ENCODE data around the gene EVL.
A peak's percentile ranks its signal among the peaks of the same experiment; 100 is the strongest.

The EVL gene

DNA sequence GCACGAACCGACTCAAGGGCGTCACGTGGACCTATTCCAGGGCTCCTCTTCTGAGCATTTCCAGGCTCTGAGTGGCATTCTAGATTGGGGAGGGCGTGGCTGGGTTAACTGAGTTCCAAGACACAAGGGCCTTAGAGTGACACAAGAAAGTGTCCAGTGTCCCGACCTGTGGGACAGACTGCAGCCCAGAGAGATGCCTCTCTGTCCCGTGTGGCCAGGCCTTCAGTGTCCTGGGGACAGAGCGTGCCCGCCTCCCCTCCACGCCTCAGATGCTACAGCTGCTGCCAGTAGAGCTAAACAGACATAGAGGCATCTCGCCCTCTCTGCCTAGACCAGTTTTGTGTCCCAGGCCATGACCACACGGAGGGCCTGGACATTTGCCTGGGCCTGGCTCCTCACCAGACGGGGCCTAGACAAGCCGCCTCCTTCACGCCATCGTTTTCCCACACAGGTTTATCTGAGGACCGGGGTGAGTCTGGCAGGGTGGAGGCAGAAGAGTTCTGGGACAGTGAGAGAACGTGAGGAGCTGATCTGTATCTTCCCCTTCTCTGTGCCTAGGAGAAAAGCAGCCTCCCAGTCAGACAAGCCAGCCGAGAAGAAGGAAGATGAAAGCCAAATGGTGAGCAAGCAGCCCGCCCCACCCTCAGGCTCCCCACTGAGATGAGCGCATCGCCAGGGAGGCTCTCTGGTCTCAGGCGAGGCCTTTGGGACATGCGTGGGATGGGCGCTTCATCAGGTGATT lies 67.1 kb downstream of the EVL start:
- 88 to 89% methylated on average over 21 to 23 of the region's 25 CpGs for WGBS, 2 experiments (ENCODE audit: insufficient coverage in 2 of 2)
- Histone ChIP-seq H3K4me1 (ENCODE audit: control insufficient read depth, insufficient read depth, low read length, poor library complexity, severe bottlenecking) (no peaks in the 10 kb centered on the region), H3K36me3 (ENCODE audit: control insufficient read depth, insufficient read depth, low read length) (peaks cover 44% of the 10 kb centered on the region), H3K9me3 (ENCODE audit: control insufficient read depth, low read length) (no peaks in the 10 kb centered on the region), H3K4me3 (ENCODE audit: extremely low read depth, insufficient read depth, low read length, poor library complexity, severe bottlenecking) (no peak overlapping the region), H3K27ac (ENCODE audit: low read depth, low read length, severe bottlenecking) (no peak overlapping the region)

DNA sequence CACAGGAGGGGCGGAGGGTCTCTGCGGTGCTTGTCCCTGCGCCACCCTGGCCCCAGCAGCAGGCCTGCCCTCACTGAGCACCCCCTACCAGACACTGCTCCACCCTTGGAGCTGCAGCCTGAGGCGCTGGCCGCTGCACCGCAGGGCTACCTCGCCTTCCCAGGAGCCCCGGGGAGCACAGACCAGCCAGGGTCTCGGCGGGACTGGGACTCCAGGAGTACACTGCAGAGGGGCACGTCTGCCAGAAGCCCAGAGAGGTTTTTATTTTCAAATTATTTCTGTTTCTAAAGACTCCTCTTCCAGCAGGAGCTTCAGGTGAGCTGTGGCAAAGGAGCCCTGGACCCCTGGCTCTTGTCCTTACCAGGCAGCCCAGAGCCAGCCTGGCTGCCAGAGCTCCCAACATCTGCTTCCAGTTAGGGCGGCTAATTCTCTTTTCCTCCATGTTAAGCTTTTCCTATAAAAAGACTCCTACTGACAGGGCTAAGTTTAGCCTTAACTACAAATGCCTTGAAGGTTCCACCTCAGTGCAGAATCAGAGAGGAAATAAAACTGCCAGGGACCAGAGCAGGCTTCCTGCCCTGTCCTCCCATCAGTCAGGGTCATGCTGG lies 67.8 kb downstream of the EVL start:
- peaks cover 41% of the 10 kb centered on the region for H3K36me3 ChIP-seq (ENCODE audit: control insufficient read depth, insufficient read depth, low read length)
- no peak overlapping the region for H3K4me3 ChIP-seq (ENCODE audit: extremely low read depth, insufficient read depth, low read length, poor library complexity, severe bottlenecking)
- H3K9me3 ChIP-seq (ENCODE audit: control insufficient read depth, low read length): no peaks in the 10 kb centered on the region
- 94% methylated on average over 9 to 12 of the region's 12 CpGs for WGBS, 2 experiments (ENCODE audit: insufficient coverage in 2 of 2)
- no peak overlapping the region for H3K27ac ChIP-seq (ENCODE audit: low read depth, low read length, severe bottlenecking)
- no peaks in the 10 kb centered on the region for H3K4me1 ChIP-seq (ENCODE audit: control insufficient read depth, insufficient read depth, low read length, poor library complexity, severe bottlenecking)

DNA sequence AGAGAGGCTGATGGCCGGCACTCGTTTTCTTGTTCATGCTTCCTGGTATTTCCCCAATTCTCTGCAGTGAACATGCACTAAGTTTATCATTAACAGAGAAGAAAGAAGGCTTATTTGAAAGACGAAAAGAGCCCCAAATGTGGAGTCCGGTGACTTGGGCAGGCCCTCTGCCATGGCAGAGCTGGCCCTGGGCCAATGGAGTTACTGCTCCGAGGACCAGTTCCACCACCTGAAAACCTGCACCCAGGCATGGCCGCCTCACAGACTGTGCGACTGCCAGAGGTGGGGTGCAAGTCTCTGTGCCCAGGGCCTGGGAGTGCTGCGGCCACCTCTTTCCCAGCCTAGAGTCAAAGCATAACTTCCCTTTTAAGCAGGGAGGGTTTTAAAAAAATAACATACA lies 69.4 kb downstream of the EVL start:
- no peak overlapping the region for H3K4me3 ChIP-seq (ENCODE audit: extremely low read depth, insufficient read depth, low read length, poor library complexity, severe bottlenecking)
- 92 to 98% methylated on average over 5 of the region's 8 CpGs for WGBS, 2 experiments (ENCODE audit: insufficient coverage in 2 of 2)
- H3K36me3 ChIP-seq (ENCODE audit: control insufficient read depth, insufficient read depth, low read length): peaks cover 34% of the 10 kb centered on the region
- no peak overlapping the region for H3K27ac ChIP-seq (ENCODE audit: low read depth, low read length, severe bottlenecking)
- H3K9me3 ChIP-seq (ENCODE audit: control insufficient read depth, low read length): no peaks in the 10 kb centered on the region
- H3K4me1 ChIP-seq (ENCODE audit: control insufficient read depth, insufficient read depth, low read length, poor library complexity, severe bottlenecking): no peaks in the 10 kb centered on the region

DNA sequence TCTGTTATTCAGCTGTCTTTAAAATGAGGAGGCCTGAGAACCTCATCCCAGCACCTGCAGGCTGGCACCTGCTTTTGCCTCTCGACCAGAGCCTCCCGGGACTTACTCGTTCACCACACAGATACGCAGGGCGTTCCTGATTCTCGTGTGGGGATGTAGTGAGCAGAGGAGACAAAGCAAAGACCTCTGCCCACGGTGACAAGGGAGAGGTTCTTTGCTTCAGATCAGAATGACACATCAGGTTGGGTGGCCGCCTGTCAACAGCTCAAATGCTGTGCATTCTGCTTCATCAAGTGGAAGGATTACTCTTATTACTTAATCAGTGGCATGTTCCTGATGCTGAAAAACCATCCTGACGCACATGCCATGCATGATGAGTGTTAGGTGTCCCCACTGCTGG lies 69.9 kb downstream of the EVL start:
- 94 to 98% methylated on average over 8 to 9 of the region's 9 CpGs for WGBS, 2 experiments (ENCODE audit: insufficient coverage in 2 of 2)
- Histone ChIP-seq H3K9me3 (ENCODE audit: control insufficient read depth, low read length) (no peaks in the 10 kb centered on the region), H3K27ac (ENCODE audit: low read depth, low read length, severe bottlenecking) (no peak overlapping the region), H3K4me3 (ENCODE audit: extremely low read depth, insufficient read depth, low read length, poor library complexity, severe bottlenecking) (no peak overlapping the region), H3K4me1 (ENCODE audit: control insufficient read depth, insufficient read depth, low read length, poor library complexity, severe bottlenecking) (no peaks in the 10 kb centered on the region), H3K36me3 (ENCODE audit: control insufficient read depth, insufficient read depth, low read length) (peaks cover 30% of the 10 kb centered on the region)

DNA sequence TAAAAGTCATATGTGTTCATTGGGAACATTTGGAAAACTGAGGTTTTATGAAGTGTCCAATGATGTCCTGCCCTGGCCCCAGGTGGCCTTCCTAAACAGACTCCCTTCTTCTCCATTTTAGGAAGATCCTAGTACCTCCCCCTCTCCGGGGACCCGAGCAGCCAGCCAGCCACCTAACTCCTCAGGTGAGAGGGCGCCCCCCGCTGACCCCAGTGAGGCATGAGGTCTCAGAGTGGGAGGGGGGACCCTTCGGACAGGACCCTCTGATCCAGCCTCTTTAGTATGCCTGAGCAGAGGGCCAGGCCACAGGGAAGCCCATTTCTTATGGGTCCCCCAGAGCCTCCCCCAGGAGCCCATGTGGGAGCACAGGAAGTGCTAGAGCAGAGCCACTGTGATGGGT lies 70.6 kb downstream of the EVL start:
- Histone ChIP-seq H3K4me1 (ENCODE audit: control insufficient read depth, insufficient read depth, low read length, poor library complexity, severe bottlenecking) (no peaks in the 10 kb centered on the region), H3K9me3 (ENCODE audit: control insufficient read depth, low read length) (no peaks in the 10 kb centered on the region), H3K36me3 (ENCODE audit: control insufficient read depth, insufficient read depth, low read length) (peaks cover 30% of the 10 kb centered on the region), H3K4me3 (ENCODE audit: extremely low read depth, insufficient read depth, low read length, poor library complexity, severe bottlenecking) (no peak overlapping the region), H3K27ac (ENCODE audit: low read depth, low read length, severe bottlenecking) (no peak overlapping the region)
- WGBS, 2 experiments (ENCODE audit: insufficient coverage in 2 of 2): 86 to 100% methylated on average over 1 to 4 of the region's 5 CpGs

DNA sequence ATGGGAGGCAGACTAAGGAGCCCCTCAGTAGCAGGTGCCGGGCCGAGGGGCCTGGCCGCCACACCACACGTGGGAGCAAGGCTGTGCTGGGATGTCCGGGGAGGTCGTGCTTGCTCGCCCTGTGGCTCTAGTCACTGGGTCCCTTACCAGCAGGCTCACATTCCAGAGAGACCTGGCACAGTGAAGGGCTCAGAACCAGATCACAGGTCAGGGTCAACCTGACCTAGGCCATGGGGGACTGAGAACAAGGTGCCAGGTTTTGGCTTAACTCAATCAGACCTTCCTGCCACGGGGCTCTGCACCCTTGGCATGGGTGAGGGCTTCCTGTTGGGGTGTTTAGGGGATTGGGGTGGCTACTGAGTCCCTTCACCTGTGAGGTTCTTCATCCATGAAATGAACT lies 72.0 kb downstream of the EVL start:
- no peak overlapping the region for H3K27ac ChIP-seq (ENCODE audit: low read depth, low read length, severe bottlenecking)
- no peaks in the 10 kb centered on the region for H3K4me1 ChIP-seq (ENCODE audit: control insufficient read depth, insufficient read depth, low read length, poor library complexity, severe bottlenecking)
- no peak overlapping the region for H3K4me3 ChIP-seq (ENCODE audit: extremely low read depth, insufficient read depth, low read length, poor library complexity, severe bottlenecking)
- peaks cover 20% of the 10 kb centered on the region for H3K36me3 ChIP-seq (ENCODE audit: control insufficient read depth, insufficient read depth, low read length)
- no peaks in the 10 kb centered on the region for H3K9me3 ChIP-seq (ENCODE audit: control insufficient read depth, low read length)
- WGBS, 2 experiments (ENCODE audit: insufficient coverage in 2 of 2): 88 to 96% methylated on average over 7 to 8 of the region's 8 CpGs

DNA sequence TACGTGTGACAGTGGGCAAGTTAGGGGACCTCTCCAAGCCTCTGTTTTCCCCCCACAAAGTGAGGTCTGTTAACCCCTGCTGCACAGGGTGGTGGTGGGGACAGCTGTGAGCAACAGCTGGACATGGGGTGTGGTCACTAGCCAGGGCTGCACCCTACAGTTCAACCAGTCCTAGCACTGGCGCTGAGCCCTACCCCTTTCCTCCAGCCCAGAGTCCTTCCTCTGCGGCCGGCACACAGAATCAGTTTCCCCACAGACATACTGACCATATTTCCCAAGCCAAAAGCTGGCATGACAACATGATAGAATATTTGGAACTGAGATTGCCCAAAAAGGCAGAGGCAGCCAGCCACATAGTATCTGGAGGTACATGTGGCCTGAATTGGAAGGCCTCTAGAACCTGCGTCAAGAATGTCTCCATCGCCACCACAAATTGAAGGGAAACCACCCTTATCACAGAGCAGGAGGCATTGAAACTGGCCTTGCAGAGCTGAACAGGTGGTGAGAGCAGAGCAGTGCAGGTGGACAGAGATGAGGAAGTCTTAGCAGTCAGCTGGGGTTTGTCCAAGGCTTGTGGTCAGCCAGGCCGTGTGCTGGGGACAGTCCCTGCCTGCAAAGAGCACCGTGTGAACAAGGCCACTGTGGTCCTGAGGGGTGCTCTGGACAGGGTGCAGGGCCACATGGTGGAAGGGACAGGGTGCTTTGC lies 73.0 kb downstream of the EVL start:
- no peaks in the 10 kb centered on the region for H3K4me1 ChIP-seq (ENCODE audit: control insufficient read depth, insufficient read depth, low read length, poor library complexity, severe bottlenecking)
- H3K27ac ChIP-seq (ENCODE audit: low read depth, low read length, severe bottlenecking): no peak overlapping the region
- H3K4me3 ChIP-seq (ENCODE audit: extremely low read depth, insufficient read depth, low read length, poor library complexity, severe bottlenecking): no peak overlapping the region
- H3K36me3 ChIP-seq (ENCODE audit: control insufficient read depth, insufficient read depth, low read length): peaks cover 13% of the 10 kb centered on the region
- 90% methylated on average over 4 to 6 of the region's 8 CpGs for WGBS, 2 experiments (ENCODE audit: insufficient coverage in 2 of 2)
- no peaks in the 10 kb centered on the region for H3K9me3 ChIP-seq (ENCODE audit: control insufficient read depth, low read length)

DNA sequence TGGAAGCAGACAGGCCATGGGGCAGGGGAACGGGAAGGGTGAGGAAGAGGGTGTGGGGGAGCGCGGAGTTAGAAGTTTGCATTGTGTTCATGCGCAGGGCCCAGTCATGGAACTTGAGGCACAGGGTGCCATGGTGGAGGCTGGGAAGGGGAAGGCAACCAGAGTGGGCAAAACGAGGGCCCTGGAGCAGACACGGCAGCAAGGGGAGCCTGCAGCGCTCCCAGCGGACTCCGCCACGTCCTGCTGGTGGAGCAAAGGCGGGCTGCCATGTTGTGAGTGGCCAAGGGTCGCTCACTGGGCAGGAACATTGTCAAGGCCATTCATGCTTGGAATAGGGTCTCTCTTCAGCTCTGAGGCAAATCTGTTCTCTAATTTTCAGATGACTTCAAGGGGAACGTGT lies 73.7 kb downstream of the EVL start:
- H3K4me1 ChIP-seq (ENCODE audit: control insufficient read depth, insufficient read depth, low read length, poor library complexity, severe bottlenecking): no peaks in the 10 kb centered on the region
- peaks cover 11% of the 10 kb centered on the region for H3K36me3 ChIP-seq (ENCODE audit: control insufficient read depth, insufficient read depth, low read length)
- H3K27ac ChIP-seq (ENCODE audit: low read depth, low read length, severe bottlenecking): no peak overlapping the region
- no peaks in the 10 kb centered on the region for H3K9me3 ChIP-seq (ENCODE audit: control insufficient read depth, low read length)
- 95 to 97% methylated on average over 13 of the region's 13 CpGs for WGBS, 2 experiments (ENCODE audit: insufficient coverage in 2 of 2)
- no peak overlapping the region for H3K4me3 ChIP-seq (ENCODE audit: extremely low read depth, insufficient read depth, low read length, poor library complexity, severe bottlenecking)

DNA sequence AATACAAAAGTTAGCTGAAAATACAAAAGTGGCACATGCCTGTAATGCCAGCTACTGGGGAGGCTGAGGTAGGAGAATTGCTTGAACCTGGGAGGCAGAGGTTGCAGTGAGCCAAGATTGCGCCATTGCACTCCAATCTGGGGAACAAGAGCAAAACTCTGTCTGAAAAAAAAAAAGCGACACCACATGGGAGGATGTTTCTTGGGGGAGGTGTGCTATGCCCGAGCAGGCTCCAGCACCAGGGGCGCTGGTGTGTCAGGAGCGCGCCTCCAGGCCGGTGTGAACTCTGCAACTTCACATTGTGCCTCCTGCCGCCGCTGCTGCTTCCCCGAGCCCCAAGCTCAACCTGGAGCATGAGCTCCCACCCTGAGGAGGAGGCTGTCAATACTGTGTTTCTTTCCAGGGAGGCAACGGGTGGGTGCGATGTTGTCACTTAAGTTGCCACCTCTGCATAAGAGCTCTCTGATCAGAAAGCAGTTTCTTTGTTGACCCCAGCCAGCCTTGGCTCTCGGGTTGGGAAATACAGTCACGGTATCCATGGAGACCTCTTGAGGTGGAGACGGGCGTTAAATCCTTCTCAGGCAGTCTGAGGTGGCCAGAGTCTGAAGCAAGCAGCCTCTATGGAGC lies 75.3 kb downstream of the EVL start:
- H3K36me3 ChIP-seq (ENCODE audit: control insufficient read depth, insufficient read depth, low read length): peaks cover 3% of the 10 kb centered on the region
- H3K4me1 ChIP-seq (ENCODE audit: control insufficient read depth, insufficient read depth, low read length, poor library complexity, severe bottlenecking): no peaks in the 10 kb centered on the region
- WGBS, 2 experiments (ENCODE audit: insufficient coverage in 2 of 2): 29 to 35% methylated on average over 14 to 15 of the region's 16 CpGs
- peak overlapping the region; percentile 0 for H3K27ac ChIP-seq (ENCODE audit: low read depth, low read length, severe bottlenecking)
- no peak overlapping the region for H3K4me3 ChIP-seq (ENCODE audit: extremely low read depth, insufficient read depth, low read length, poor library complexity, severe bottlenecking)
- H3K9me3 ChIP-seq (ENCODE audit: control insufficient read depth, low read length): no peaks in the 10 kb centered on the region

DNA sequence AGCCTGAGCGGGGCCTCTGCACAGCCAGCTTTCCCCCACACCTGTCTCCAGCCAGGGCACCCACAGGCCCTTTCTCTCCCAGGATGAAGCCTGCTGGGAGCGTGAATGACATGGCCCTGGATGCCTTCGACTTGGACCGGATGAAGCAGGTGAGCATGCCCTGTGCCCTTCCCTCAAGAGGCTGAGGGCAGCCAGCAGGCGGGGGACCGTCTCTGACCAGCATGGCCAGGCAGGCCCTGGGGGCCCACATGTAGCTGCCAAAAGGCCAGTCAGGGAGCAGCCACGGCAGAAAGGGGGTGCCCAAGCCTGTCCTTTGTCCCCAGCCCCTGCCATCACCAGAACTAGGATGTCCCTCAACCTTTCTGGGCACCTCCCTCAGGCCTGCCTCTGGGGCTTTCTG lies 75.9 kb downstream of the EVL start:
- Histone ChIP-seq H3K4me3 (ENCODE audit: extremely low read depth, insufficient read depth, low read length, poor library complexity, severe bottlenecking) (no peak overlapping the region), H3K36me3 (ENCODE audit: control insufficient read depth, insufficient read depth, low read length) (peaks cover 6% of the 10 kb centered on the region), H3K27ac (ENCODE audit: low read depth, low read length, severe bottlenecking) (peak overlapping the region; percentile 0), H3K4me1 (ENCODE audit: control insufficient read depth, insufficient read depth, low read length, poor library complexity, severe bottlenecking) (no peaks in the 10 kb centered on the region), H3K9me3 (ENCODE audit: control insufficient read depth, low read length) (no peaks in the 10 kb centered on the region)
- 95 to 96% methylated on average over 6 to 7 of the region's 7 CpGs for WGBS, 2 experiments (ENCODE audit: insufficient coverage in 2 of 2)

Measured in mesodermal cell (in vitro differentiated cells).